Germinal center (tissue), 1 donor: ENCODE measurements around the gene WDR54.
"Not testable (repeated sequence)": the region's sequence is repeated elsewhere in the genome, so short reads cannot be mapped to it uniquely, and the experiment has no call there.

ENCODE experiments used
- DNase-seq: peaks from one replicate; pipeline ENCODE4 v3.0.0; 2012; ENCODE audit warnings: mixed read lengths, low spot score

Gene WDR54

DNA sequence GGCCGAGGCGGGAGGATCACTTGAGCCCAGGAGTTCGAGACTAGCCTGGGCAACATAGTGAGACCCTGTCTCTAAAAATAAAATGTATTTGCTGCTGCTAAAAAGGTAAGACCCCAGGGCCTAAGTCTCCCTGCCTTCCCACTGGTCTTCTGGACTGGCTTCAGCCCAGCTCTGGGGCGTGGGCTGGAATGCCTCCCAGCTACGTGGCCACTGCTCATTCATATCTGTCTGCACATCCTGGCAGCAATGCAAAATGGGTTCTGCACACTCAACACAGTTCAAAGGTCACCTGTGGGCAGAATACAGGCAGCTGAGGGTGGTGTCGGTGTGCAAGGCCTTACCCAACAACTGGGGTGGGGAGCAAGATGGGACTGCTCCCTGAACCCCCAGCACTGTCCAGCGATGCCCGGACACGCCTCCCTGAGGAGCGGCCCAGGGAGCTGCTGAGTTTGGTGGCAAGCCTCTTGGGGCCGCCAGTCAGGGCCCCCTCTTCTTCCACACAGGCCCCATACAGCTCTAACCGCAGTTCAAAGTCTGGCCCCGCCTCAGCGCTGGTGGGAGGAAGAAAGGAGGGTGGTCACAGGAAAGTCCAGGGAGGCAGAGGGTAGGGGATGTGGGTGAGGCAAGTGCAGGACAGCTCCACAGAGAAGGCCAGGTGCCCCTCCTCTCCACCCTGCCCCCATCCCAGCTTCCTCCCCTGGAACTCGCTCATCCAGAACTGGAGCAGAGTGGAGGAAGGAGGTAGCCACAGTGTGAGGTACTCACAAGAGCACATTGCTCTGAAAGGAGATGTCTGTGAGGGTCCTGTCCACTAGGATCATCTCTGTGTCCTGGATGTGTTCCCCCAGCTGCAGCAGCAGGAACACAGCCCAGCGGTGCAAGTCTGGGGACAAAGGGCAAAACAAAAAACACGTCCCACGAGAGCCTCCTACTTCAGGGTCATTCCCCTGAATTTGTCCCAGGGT lies 8.2 kb downstream of the WDR54 start:
- DNase-seq, result no peak

DNA sequence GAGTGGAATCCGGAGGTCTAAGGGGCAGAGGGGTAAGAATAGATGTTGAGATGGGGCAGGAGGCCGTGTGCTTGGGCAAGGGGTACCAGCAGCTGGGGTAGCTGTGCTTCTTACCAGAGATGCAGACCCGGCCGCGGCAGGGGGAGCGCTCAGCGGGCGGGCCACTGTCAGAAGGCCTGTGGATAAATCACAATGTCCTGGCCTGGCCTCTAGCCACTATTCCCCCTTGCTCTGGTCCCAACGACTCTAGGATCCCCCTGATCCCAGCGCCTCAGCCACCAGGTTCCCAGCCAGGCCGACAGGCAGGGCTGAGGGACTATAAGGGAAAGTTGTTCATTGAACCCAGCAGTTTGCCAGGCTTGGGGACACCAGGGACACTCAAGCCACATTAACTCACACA lies 9.0 kb downstream of the WDR54 start:
- DNase-seq, result no peak

DNA sequence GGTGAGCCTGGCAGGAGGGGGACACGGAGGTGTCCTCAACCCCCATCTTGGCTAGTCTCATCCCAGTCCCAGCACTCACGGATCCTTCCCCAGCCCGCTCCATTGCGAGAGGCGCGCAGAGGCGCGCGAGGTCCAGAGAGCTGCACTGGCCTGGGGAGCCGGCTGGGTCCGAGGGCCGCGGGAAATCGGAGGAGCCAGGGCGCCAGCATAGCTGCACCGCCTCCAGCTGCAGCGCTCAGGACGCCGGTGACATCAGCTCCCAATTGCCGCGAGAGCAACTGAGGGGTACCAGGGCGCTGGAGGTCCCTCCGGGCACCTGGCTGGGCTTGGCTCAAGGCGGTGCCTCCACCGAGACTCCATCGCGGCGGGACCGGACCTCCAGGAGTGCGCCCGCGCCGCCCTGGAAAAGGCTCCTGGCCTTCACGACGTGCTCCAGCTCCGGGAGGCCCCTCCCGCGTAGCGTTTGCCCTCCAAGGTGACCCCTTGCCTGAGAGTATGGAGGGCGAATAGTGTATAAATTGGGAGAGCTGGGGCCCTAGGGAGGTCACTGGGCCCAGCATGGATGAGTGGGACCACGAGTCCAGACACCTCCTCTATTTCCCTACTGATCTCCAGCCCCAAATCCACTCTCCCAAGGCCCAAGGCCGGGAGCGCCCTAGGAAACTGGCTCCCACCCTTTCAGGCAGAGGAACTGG lies 14.7 kb downstream of the WDR54 start:
- DNase-seq, result no peak

DNA sequence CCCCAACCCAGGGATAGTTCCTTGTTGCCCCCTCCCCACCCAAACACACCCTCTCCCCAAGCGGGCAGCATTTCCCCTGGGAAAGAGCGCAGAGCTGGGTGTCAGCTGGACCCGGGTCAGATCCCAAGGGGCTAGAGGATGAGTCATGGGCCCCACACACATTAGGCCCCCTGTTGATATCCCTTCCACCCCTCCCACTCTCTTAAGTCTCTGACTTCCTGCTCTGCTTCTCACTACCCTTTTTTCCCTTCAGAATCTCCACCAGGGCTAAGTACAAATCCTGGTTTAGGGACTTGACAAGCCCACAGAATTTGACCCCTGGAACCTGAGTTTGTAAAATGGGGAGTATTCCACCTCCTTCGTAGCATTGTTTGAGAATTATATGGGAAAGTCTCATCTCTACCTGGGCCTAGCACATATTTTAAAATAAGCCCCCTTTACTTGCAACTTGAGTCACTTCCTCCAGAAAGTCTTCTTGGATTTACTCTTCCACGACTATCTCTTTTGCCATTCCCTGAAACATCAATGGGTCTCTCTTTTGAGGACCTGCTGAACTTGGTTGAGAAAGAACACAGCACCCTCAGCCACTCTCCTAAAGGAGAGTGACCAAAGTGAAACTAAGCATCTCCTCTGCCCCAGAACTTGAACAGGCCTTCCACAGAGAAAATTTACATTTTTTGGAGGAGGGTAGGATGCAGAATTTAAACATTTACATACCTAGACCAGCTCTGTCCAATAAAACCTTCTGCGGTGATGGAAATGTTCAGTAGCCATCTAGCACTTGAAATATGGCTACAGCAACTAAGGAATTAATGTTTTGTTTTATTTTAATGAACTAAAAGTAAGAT lies 15.5 kb downstream of the WDR54 start:
- no peak for DNase-seq

DNA sequence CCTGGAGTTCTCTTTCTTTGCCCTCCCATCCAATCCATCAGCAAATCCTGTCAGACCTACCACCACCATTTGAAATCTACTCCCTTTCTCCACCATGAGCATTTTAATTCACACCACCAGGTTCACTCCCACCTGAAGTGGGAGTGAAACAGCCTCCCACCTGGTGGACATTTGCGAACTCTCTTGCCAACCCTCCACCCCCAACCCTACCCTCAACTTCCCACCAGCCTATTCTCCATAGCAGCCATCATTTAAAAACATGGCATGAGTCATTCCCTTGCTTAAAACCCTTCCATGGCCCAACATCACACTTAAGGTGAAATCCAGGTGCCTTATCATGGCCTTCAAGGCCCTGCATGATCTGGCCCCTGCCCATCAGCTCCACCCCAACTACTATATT lies 16.7 kb downstream of the WDR54 start:
- no peak for DNase-seq

DNA sequence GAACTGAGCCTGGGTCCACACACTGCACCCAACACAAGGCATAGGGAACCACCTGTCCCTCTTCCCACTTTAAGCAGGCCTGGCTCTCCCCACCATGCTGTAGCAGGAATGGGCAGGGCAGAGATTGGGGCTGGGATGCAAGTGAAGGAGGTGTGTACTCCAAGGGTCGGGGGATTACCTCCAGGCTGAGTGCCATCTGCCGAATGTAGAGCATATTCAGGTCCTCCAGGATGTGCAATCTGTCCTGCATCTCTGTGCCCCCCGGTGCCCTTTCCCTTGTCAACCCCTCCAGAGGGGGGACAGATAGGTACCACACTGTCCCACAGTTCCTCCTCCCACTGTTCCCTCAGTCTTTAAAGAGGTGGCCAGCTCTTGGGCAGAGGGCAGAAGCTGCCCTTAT lies 17.8 kb downstream of the WDR54 start:
- DNase-seq, result no peak

DNA sequence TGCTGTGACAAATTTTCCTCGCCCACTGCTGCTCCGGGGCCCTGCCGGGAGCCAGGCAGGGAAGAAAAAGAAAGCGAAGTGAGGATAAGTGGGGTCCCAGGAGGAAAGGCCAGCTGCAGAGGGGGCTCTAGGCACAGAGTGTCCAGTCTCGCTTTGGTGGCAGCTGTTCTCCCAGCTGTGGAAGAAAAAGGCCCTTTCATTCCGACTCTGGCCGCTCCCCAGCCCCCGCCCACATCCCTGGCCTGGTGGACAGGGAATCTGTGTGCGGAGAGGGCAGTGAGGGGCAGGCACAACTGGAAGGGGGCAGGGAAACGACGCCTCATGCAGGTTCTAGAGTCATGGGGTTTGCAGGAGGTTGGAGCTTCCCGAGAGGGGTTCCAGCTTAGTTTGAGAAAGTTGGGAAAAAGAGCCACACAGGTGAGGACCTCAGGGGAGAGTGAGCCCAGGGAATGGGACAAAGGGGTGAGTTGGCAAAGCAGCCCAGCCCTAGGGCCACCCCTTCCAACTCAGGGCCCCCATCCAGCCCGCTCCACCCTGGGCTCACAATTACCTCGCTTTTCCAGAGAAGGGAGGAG lies 18.4 kb downstream of the WDR54 start:
- no peak for DNase-seq

DNA sequence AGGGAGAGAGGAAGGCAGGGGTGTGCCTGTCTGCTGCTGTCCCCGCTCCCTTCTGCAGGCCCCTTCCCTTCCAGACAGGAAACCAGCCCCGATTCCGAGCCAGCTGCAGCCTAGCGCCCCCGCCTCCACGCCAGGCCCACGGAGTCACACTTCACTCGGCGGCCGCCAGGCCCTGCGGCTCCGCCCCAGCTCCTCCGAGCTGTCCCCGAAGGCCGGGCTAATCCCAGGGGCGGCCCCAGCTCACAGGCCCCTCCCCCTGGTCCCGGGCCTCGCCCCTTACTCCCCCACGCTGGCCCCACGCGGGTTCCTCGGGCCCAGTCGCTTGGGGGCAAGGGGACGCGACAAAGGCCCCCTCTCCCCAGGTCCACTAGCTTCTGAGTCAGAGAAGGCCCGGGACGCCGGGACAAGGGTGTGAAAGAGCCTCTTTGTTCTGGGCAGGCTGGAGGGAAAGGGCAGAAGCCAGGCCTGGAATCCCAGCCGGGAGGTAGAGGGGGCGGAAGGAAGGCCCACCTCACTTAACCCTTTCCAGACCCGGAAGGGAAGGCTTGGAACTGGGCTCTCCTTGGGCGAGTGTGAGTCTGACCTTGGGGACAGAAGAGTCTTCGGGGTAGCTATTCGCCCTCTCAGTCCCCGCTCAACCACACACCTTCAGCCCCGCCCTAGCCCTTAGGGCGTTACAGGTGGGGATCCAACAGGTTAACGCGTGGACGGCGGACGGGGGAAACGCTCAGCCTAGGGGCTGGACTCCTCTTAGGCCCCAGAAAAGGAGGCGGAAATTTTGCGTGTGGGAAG lies 19.0 kb downstream of the WDR54 start:
- DNase-seq, result peak; percentile 94

DNA sequence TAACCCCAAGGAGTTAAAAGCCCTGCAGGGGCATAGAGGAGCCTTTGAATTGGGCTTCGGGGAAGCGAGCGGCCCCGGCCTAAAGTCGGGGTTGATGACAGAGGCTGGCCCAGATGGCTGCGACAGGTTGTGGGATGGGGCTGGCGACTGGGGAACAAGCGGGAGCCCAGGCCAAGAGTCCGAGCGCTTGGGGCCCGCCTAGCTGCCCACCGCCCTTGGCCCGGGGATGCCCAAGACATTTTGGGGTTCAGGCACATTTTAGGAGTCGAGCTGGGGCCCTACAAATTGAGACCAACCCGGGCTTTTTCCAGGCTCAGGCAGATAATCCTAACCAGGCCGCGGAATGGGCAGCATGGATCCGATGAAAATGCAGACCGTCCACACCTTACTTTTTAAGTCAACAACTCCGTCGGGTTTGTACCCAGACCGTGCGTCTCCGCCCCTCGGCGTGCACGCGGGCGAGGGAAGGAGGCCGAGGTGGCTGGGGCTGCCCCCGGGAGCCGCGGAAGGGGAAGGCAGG lies 19.7 kb downstream of the WDR54 start:
- no peak for DNase-seq

DNA sequence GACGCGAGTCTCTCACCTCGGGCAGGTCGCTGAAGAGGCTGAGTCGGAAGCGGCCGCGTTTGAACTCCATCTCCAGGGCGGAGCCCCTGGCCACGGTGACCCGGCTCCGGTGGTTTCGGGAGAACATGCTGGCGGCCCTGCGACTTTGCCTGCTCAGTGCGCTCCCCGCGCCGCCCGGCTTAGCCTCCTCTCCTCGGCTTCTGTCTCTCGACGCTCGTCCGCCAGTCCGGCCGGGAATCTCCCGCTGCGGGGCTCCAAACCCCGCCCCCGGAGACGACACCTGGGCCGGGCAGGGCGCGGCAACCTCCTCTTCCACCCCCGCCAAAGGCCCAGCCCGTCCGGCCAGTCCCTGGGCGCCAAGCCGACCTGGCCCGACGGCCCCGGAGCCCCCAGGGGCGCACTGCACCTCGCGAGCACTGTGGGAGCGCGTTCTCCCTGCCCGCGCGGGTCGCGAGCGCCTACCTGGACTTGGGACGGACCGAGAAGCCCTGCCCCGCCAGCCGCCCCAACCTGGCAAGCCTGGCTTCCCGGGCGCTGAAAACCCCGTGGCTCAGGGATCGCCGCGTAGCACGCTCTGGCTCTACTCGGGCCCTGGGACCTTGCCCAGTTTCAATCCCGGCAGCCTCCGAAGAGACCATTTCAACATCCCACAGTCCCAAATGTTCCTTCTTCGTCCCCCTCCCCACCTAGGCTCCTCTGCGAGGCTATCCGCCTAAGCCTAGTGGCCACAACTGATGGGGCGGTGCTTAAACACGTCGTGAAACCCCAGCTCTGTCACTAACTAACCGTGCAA lies 20.4 kb downstream of the WDR54 start, which contains the start of gene RTKN:
Gene RTKN (minus strand): TSS at position 248 of the 793 bp plus-strand sequence. CDS start 121 bp downstream, at position 127.
- no peak for DNase-seq

DNA sequence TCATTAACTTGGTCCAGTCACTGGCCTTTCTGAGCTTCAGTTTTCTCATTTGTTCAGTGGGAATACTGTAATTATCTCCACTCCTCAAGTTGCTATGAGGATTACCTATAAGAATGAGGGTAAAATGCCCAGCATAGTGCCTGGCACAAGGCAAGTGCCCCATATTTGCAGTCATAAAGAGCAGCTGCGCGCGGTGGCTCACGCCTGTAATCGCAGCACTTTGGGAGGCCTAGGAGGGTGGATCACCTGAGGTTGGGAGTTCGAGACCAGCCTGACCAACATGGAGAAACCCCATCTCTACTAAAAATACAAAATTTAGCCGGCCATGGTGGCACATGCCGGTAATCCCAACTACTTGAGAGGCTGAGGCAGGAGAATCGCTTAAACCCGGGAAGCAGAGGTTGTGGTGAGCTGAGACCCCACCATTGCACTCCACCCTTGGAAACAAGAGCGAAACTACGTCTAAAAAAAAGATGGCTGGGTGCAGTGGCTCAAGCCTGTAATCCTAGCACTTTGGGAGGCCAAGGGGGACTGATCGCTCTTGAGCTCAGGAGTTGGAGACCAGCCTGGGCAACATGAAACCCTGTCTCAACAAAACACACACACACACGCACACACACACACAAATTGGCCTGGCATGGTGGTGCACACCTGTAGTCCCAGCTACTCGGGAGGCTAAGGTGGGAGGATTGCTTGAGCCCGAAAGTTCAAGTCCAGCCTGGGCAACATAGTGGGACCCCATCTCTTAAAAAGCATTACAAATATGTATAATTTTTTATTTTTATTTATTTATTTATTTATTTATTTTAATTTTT lies 21.2 kb downstream of the WDR54 start:
- not testable (repeated sequence) for DNase-seq

DNA sequence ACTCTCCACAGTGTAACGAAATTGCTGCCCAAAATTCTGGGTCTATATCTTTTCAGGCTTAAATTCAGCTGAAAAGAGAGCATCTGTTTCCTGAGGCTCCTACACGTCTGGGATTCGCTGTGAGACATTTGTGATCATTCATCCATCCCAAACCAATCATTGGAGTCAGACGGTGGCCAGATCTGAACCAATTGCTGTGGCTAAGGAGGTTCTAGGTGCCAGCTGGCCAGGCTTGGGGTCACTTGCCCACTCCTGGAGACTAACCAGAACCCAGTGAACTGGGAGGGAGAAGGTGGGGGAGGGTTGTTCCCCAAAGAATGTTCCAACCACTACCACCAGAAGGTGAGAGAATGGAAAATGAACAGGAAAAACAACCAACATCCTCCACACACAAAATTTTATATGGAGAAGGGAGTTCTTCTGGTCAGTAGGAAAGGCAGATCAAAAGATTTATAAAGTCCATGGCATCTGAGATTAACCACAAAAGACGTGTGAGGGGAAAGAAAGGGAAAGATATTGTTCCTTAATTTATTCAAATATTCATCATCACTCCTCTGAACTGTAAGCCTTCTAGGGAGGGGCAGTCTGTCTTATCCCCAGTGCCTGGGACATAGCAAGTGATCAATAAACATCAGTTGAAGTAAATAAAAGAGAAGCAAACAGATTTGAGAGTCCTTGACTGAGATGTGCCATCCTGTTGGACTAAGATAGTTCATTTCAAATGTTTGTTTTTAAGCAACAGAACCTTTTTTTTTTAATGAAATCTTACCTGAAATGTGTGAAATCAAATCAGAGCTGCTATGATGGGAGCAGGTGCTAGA lies 23.2 kb downstream of the WDR54 start:
- DNase-seq, result no peak

DNA sequence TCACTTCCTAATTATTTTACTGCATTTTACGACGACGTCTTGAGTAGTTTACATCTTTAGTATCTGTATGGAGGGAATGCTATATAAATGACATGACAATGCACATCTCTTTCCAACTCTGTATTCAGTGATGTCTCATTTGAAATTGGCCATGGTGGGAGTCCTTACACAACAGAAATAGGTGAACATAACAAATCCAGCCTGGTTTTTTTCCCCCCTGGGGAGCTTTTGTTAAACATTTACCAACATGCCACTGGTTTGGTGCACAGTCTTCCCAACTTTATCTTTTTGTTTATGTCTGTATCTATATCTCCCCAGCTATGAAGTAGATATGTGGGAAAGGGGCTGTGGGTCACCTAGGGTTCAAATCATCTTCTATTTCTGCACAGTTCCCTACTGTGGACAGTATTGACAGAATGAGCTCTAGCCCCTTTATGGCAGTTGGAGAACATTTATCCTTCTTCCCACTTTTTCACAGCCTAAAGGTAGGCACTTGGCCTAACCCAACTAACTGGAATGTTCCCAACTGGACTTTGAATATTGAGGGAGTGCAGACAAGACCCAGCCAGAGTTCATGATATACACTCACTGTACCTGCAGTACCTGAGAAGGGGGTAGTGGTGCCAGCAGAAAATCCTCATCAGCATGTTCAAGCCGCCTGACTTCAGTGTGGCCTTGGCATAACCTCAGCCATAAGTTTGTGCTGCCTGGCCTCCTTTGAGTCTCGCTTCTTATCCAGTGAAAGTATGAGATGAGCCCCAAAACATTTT lies 25.9 kb downstream of the WDR54 start:
- no peak for DNase-seq

DNA sequence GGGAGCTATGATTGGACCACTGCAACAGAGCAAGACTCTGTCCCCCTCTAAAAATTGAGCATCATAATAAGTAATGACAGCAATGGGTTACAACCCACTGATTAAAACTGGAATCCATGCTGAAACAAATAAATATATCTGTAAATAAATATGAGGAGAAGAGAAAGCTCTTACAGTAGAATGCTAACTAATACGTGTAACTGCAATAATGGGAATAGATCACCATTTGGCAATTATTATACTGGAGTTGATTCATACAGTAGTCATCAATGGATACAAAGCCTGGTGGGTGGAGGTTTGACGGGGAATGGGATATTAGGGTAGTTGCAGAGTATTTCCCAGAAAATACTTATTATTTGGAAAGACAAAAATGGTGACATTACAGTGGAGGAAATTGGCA lies 27.2 kb downstream of the WDR54 start:
- no peak for DNase-seq

DNA sequence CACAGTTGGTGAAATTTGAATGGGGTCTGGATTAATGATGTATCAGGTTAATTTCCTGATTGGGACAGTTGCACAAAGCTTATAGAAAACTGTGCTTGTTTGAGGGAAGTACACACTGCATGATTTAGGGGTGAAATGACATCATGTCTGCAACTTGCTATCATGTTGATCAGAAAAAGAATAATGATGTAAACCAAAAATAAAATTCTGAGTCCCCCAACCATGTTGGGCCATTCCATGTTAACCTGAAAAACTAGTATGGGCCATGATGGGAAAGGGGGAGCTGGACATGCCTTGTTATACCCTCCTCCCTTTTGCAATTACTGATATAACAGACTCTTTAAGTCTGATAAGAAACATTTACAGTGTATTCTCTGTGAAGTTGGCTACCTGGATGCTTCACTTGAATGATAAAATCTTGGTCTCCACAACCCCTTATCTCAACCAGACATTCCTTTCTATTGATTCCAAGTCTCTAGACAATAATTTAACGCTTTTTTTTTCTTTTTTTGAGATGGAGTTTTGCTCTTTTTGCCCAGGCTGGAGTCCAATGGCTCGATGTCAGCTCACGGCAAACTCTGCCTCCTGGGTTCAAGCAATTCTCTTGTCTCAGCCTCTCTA lies 29.1 kb downstream of the WDR54 start:
- no peak for DNase-seq

DNA sequence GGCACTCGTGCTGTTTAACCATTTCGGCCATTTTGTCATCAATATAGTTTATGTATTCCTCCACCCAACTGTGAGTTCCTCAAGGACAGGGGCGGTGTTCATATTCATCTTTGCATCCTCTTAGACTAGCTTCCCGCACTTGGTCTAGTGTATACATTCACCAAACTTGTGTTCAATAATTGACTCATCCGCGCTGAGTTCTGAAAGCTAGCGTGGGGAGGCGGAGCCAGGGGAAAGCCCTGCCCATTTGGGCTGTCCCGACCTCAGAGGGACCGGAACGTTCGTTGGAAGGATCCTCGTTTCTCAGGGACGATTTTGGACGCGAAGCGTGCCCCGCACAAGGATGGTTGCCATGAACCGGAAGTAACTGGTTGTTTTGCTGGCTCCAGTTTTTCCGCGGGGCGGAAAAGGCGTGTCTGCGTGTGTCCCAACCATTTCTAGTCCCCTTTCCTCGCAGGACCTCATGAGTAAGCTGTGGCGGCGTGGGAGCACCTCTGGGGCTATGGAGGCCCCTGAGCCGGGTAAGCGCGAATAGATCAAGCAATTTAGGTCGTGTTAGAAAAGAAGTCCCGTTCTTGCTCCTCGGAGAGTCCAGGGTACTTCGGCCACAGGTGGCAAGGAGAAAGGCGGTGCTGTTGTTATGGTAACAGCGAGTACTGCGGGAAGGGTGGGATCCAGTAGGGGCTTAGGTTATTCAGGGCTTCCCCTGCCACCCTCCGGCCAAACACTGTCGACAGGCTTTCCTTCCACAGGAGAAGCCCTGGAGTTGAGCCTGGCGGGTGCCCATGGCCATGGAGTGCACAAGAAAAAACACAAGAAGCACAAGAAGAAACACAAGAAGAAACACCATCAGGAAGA lies 33.4 kb downstream of the WDR54 start, which contains the start of gene INO80B:
Gene INO80B (plus strand): TSS at position 434 of the 858 bp plus-strand sequence. CDS start 30 bp downstream, at position 464.
- DNase-seq, result peak; percentile 86
